HG03060 (cell line): ENCODE results near the gene GALR1.
"Not testable (repeated sequence)": the region's sequence is repeated elsewhere in the genome, so short reads cannot be mapped to it uniquely, and the experiment has no call there.

ENCODE experiments used
- ATAC-seq: cut with Tn5 transposase; IDR thresholded peaks from one replicate; pipeline ENCODE4 v1.9.1; 2021; ENCODE audit warnings: low read depth, moderate number of reproducible peaks; ENCODE audit not compliant: unreplicated experiment

GALR1 gene, protein sequence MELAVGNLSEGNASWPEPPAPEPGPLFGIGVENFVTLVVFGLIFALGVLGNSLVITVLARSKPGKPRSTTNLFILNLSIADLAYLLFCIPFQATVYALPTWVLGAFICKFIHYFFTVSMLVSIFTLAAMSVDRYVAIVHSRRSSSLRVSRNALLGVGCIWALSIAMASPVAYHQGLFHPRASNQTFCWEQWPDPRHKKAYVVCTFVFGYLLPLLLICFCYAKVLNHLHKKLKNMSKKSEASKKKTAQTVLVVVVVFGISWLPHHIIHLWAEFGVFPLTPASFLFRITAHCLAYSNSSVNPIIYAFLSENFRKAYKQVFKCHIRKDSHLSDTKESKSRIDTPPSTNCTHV

DNA sequence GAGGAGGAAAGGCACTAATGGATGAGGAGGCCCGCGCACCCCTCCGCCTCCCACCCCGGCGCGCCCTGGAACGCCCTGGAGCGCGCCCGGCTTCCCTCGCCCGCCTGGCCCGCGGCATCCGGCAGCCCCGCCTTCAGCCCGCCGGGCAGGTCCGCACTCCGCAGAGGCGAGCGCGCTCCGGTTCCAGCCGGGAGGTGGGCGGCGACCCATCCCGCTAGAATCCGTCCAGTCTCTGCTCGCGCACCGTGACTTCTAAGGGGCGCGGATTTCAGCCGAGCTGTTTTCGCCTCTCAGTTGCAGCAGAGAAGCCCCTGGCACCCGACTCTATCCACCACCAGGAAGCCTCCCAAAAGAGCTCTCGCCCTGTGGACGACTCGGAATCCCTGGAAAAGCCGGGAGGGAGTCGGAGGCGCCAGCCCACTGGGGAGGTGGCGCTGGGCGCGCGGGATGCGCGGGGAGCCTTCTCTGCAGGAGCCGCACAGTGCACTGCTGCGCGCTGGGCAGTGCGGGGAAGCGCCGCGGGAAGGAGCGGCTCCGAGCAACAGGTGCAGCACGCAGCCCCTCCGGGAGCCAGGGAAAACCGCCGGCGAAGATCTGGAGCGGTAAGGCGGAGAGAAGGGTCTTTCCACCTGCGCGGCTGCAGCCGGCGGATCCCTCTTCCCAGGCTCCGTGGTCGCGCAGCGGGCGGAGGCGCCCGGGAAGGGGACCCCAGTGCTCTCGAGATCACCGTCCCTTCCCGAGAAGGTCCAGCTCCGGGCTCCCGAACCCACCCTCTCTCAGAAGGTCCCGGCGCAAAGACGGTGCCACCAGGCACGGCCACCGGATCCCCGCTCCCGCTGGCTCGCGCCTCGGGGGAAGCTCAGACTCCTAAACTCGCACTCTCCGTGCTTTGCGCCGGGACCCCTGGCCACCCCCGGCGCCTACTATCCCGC, at the start of gene GALR1:
GALR1 (plus strand) TSS at position 280 of the 932 bp plus-strand sequence. CDS start 701 bp downstream, outside the sequence.
- ATAC-seq, result no peak

DNA sequence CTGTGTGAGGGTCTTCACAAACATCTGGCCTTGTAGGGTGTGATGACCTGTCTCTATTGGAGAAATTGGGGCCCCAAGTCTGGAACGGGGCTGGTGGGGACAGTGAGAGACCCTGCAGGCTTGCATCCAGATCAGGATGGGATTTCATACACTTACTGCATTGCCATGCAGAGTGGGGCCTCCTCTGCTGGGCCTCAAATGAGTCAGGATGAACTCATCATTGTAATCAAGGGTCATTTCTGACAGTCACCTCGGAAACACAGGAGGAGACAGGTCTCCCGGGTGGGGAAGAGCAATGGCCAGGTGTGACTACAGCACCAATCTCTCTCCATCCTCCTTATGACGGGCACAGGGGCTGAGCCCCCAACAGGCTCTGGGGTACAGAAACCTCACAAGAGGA, 48.1 kb upstream of the GALR1 start:
- ATAC-seq, result no peak

DNA sequence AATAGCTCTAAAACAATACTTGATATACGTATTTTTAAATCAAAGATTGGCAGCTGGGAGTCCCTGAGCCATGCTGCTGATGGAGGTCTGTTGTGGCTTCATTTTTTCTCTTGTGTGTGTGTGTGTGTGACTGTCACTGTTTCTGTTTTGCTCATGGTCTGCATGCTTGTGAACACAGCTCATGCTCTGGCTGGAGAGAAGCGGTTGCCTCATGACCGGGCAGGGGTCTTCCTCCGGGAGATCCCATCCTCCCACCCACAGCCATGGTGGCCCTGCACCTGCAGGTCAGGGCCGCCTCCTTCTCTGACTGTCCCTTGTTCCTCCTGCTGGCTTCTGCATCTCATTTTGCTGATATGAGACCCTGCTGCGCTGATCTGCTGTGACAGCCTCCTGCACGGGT, 47.3 kb upstream of the GALR1 start:
- ATAC-seq, result no peak

DNA sequence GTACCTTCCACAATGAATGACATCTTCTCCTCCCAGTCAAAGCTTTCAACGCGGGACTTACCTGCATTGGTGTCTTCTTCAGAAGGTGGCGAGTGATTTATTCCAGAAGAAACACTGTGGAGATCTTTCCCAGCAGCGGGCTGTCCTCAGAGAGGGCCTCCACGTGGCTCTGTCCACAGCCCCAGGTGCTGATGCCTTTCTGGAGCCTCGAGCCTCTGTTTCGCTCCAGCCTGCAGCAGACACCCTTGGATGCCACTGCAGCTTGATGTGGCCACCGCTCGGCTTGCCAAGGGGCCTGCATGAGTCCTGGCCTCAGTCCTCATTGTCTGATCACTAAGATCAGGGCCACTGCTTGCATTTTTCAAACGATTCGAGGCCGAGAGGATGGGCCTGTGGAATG, 46.6 kb upstream of the GALR1 start:
- no peak for ATAC-seq

DNA sequence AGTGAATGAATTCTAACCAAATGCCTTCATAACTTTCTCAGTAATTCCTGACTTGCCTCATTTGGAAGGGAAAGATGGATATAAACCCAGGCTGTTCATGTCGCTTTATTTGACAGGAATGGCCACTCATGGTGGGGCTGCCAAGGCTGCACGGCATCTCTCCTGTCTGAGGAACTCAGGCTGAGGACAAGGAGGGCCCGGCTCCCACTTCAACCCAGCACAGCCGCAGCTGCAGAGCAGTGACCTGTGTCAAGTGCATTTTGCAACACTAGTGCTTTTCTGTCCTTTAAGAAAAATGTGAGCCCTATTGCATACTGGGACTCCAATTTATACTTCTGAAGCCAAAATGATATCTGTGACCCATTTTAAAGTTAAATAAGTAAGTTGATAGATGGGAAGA, 45.8 kb upstream of the GALR1 start:
- no peak for ATAC-seq

DNA sequence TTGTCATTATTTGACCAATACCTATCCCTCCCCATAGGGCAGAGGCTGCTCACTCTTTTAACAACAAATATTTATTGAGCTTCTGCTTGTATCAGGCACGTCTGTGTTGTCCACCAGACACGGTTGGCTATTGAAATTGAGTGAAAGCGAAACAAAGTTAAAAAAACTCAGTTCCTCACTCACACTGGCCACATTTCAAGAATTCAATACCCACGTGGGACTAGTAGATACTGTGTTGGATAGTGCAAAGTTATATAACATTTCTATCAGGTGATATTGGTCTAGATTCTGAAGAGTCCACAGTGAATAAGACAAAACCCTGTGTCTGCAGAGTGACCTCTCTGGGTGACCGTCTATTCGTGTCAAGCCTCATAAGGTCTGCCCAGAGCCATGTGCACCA, 43.9 kb upstream of the GALR1 start:
- ATAC-seq, result no peak

DNA sequence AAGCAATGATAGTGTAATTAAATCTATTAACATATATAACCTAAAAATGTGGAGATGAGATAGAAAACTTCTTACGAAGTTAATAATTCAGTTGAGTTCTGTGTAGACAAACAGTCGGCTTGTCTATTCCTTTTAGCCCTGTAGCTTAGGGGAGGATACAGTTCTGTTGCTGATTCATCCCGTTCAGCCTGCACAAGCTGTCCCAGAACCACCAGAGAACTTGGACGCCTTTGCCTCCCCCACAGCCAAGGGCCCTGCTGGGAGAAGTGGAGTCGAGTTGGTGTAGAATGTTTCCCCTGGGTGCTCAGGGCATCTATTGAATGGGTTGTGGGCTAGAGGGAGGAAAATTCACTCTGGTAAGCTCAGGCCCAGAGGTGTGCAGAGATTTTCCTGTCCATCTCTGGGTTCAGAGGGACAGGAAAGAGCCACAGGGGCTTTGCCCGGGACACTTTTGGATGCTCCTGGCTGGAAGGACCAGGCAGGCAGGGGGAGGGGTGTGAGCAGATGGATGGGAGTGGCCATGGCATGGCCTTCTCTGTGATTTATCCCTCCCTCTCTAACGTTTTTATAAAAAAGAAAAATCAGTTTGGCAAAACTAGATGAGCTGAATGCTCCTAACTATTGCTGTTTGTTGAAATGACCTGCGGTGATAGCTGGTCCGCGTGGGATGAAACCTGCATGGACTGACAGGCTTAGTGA, 42.8 kb upstream of the GALR1 start:
- no peak for ATAC-seq

DNA sequence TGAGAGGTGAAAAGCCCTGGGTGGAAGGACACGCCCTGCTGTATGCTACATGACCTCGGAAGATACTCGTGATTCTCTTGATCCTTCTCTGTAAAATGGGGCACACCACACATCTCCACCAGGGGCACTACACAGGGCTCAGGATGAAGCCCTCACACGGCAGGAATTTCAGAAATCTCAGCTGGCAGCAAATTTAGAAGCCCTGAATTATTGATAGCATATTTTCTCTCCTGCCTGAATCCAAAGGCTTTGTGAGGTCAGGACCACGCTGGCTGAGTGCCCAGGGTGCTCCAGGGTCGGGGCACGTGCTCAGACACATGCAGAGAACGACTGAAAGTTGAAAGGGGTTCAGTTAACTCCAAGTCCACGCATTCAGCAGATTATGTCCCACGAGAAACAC, 42.1 kb upstream of the GALR1 start:
- peak; percentile 48 for ATAC-seq

DNA sequence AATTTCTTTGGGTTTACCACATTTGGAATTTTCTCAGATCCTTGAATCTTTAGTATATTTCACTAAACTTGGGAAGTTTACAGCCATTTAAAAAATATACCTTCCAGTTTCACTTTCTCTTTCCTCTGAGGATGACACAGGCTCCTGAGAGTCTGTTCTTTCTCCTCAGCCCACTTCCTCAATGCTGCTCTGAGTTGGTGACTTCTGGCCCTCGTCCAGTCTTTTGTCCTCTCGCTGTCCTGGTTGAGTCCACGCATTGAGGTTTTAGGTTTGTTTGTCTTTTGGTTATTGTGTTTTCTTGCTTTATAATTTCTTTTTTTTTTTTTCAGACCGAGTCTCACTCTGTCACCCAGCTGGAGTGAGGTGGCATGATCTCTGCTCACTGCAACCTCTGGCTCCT, 40.7 kb upstream of the GALR1 start:
- ATAC-seq, result peak; percentile 57

DNA sequence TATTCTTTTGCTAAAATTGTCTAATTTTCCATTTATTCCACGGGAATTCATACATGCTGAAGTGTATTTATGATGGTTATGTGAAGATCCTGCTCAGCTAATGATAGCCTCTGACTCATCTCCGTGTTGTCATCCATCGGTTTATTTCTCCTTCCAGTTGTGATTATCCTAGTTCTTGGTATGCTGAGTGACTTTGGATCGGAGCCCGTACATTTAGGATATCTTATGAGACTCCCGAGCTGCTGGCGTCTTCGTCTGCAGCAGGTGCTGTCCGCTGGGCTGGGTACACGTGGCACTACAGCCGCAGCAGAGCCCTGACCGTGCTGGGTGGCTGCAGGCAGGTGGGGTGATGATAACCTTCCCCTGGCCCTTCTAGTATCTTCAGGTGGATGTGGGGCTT, 40.1 kb upstream of the GALR1 start:
- no peak for ATAC-seq

DNA sequence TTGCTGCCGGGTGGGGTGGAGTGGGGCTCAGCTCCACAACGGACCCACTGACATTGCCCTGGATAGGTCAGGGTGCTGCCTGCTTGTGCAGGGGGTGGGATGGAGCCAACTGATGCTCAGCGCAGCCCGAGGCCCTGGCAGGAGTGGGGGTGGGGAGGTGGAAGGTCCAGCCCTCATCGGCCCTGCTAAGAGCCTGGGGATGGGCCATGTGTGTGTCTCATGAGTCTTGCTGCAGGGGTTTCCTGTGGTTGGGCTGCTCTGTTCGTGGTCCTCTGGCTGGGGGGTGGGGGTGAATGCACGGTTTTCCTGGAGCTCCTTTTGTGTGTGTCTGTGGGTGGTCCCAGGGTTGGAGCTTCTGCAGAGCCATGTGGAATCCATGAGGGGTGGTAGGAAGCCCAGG, 39.4 kb upstream of the GALR1 start:
- ATAC-seq, result no peak

DNA sequence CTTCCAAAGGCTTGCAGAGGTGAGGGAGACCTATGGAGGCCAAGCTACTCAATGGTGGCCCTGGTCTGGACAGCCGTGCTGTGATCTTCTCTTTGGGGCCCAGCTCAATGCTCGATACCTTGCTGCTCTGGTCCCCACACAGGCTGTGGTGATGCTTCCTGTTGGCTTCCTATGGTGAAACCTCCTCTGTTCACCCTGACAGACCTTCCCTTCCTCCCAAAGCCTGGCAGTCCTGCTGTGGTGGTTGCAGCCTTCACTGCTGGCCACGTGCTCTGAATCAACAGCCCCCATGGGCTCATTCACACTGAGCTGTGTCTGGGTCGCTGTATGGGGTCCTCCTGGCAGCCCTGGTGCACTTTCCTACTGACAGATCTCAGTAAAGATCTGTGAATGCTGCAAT, 31.0 kb upstream of the GALR1 start:
- ATAC-seq, result no peak

DNA sequence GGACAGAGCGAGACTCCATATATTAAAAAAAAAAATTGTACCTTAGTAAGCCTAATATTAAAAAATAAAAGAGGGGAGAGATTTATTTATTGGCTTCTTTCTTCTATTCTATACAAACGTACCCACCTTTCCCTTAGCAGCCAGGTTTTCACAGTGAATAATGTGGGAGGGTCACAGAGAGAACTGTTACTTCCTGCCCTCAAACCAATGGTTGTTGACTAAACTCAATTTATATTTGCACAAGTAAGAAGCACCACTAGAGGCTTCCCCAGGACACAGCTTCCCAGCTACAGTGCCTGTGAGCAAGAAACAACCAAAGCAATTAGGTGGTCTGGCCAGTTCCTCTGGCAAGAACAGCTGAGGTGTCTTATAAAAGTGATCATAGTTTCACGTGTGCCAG, 28.9 kb upstream of the GALR1 start:
- no peak for ATAC-seq

DNA sequence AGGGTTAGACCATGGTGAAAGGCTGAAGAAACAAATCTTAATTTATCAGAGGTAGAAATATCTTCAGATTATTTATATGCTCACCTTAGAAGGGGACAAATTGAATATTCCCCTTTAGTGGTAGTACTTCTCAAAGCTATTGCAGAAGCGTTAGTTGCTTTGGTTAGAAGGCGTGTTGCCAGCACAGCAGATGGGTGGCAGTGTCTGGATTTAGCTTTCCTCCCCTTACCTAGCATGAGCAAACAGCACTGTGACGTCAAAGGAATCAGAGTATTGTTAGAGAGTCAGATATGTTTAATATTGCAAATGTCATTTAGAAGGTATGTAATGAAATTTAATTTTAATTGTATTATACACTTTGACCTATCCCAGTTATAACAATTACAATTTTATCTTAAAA, 27.2 kb upstream of the GALR1 start:
- ATAC-seq, result no peak

DNA sequence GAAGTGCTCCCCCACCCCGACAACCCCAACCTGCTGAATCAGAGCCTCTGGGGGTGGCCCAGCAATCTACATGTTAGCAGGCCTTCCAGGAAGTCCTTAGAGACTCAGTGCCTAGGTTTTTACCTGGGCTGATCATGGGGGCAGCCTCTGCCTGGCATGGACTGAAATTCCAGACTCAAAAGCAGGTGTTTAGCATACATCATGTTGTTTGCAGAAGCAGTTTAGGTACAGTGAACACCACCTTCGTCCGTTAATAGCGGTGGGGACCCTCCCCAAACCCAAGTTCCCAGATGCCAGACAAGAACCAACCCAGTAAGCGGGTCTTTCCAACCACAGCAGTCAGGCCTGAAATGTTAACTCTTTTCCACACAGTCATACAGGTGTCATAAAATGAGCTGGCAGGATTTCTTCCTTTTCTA, 26.4 kb upstream of the GALR1 start:
- ATAC-seq, result no peak

DNA sequence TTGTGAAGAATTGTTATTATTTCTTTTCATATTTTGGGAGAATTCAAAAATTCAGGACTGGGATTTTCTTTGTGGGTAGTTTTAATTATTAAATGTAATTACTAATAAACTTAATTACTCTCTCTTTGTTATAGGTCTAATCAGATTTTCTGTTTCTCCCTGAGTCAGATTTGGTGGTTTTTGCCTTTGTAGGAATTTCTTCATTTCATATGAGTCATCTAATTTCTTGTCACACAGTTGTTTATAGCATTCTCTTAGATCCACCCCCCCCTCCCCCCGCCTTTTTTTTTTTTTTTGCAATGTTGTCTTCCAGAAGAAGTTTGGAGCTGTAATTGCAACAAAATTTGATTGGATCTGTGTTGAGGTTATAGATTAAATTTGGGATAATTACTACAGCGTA, 26.0 kb upstream of the GALR1 start:
- no peak for ATAC-seq

DNA sequence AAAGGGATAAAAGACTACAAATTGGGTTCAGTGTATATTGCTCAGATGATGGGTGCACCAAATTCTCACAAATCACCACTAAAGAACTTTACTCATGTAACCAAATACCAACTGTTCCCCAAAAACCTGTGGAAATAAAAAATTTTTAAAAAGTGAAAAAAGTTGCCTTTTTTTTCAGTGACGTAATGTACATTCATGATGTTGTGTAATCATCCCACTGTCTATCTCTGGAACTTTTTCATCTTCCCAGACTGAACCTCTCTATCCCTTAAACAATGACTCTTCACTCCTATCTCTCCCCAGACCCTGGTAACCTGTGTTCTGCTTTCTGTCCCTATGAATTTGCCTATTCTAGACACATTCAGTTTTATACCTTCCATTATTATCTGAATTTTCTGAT, 19.0 kb upstream of the GALR1 start:
- ATAC-seq, result no peak

DNA sequence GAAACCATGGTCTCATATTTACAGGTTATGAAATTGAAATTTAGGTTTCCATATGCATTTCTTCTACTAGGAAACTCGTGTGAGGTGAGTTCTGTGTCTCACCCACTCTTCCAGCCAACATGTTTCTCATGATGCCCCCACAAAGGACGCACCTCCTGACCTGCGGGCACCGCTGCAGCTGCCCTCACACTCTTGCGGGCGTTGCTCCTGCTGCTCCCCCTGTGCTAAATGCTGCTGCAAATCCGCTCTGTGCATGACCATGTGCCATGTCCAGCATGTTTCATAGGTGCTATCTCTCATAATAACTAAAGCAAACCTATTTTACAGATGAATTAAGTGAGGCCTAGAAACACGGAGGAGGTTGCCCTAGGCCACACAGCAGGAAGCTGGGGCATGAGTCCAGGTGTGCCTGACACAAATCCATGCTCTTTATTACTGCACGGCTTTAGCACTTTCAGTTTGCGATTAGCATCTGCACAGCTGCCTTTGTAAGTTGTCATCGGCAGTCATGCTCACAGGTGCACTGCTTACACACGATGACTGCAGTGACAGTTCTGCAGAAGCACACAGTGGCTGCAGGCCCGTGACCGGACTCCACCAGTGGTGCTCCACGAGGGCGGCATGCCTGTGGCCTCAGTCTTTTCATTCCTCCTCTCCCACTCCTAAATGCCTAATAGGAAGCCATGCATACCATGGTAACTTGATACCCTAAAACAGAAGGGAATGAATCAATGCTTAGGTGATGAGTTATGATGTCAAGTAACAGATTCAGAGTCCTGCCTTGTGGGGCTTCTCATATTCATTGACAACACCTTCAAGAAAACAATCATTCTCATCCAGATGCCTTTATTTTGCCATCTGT, 14.9 kb upstream of the GALR1 start:
- ATAC-seq, result no peak

DNA sequence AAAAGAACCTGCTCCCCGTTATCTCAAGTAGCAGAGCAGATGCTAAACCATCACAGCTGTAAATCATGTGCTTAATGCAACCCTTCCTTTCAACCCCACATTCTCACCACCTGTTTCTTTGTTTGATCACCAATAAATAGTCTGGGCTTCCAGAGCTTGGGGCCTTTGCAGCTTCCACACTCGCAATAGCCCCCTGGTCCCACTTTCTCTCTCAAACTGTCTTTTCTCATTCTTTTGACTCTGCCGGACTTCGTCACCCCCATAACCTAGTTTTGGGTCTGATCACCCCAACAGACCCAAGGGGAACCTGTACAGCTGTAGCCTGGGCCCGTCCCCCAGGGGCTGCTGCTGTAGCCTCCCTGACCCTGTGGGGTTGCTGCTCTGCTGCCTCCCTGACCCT, 10.4 kb upstream of the GALR1 start:
- ATAC-seq, result not testable (repeated sequence)

DNA sequence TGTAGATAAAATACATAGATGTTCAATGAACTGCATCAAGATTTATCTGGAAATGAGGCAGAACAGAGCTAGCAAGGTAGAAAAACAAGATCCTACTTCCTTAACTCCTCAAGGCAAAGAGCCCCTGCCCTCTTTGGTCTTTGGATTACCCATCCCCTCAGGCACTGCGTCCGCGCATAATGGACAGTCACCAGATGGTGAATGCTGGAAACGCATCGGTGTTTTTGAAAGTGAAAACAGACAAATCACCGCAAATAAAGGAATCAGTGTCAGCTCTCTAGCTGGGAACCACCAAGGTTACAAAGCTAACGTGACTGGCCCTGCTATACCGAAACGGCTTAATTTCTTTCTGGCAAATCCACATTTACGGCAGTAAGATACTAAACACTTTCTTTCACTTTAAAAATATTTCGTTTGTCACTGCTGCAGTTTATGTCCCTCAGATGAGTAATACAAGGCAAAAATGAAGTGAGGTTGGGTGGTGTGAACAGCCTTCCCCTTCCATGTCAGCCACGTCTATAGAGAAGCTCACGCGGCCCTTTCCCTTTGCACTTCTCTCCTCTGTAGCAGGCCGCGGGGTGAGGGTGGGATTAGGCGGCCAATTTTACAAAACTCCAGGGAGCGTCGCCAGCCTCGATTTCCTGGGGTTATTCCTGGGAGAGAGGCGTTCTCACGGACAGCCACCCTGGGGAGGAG, 627 bp upstream of the GALR1 start:
- no peak for ATAC-seq
